Endothelial cell of umbilical vein (primary cell): Measurements from ENCODE around the gene BET1L. TPM values are rescaled to one million over a fixed set of nuclear protein-coding genes. Genes with fewer than 3 reads are reported as not detected.

ENCODE experiments used
- BruUV-seq: library from RNA; stranded (reverse); fragments of 400-500 nt; replicated peaks from 2 replicates; lab custom pipeline; 2021; lab: Mats Ljungman, UMichigan
- CTCF ChIA-PET: fragments of 300-600, 350-600 bp; sonication (Branson Sonifier 250); formaldehyde crosslinking; loops from one replicate; lab custom pipeline; 2021; ENCODE audit warnings: antibody characterized with exemption, inconsistent platforms; lab: Charles Lee
- POLR2A ChIA-PET: fragments of 300-600, 350-600 bp; sonication (Branson Sonifier 250); formaldehyde crosslinking; loops from one replicate; lab custom pipeline; 2021; ENCODE audit warnings: antibody characterized with exemption, inconsistent platforms; lab: Charles Lee
- DNase-seq: peaks from one replicate; pipeline ENCODE4 v3.0.0-alpha.2; 2011; ENCODE audit warnings: low read depth, low spot score
- FAIRE-seq: peaks from 2 replicates; lab custom pipeline; 2011; peaks lifted over from hg19 to GRCh38; lab: Jason Lieb, UNC
- H2AFZ ChIP-seq: 2 replicates; pipeline ENCODE4 v1.6.0; 2012; ENCODE audit warnings: low read depth, low read length, control low read depth, inconsistent platforms
- H3K27ac ChIP-seq: 2 replicates; pipeline ENCODE4 v1.5.1; 2011; ENCODE audit warnings: low read depth, mild to moderate bottlenecking, control low read depth, low read length, moderate library complexity; ENCODE audit not compliant: insufficient read depth
- H3K27me3 ChIP-seq, 2 experiments: 2 replicates each; pipeline versions ENCODE4 v1.6.0 to v1.6.1; 2011; ENCODE audit warnings: low read length in 2 of 2, mixed read lengths in 1 of 2; ENCODE audit not compliant: control insufficient read depth in 2 of 2, insufficient read depth in 2 of 2
- H3K36me3 ChIP-seq, 2 experiments: 2 replicates in 1 of 2; 3 replicates in 1 of 2; pipeline ENCODE4 v1.5.1; 2011; ENCODE audit warnings: low read length in 2 of 2, mild to moderate bottlenecking in 1 of 2, moderate library complexity in 1 of 2; ENCODE audit not compliant: control insufficient read depth in 2 of 2, insufficient read depth in 2 of 2; ENCODE audit errors: extremely low read depth in 1 of 2
- H3K4me1 ChIP-seq: 3 replicates; pipeline ENCODE4 v1.5.1; 2011; ENCODE audit warnings: mild to moderate bottlenecking, low read length; ENCODE audit not compliant: control insufficient read depth, insufficient read depth; ENCODE audit errors: extremely low read depth
- H3K4me2 ChIP-seq: 2 replicates; pipeline ENCODE4 v1.6.1; 2011; ENCODE audit warnings: low read length, control low read depth, mixed read lengths; ENCODE audit not compliant: insufficient read depth
- H3K4me3 ChIP-seq, 3 experiments: fragments of 200-600 bp in 1 of 3; sonication (generic), shearing (Covaris generic) in 1 of 3; replicated peaks in 1 of 3; 2 replicates each; pipeline ENCODE4 v1.5.1; 2011 to 2016; ENCODE audit warnings: control low read depth in 3 of 3, low read length in 3 of 3, mild to moderate bottlenecking in 2 of 3, inconsistent platforms in 1 of 3, low read depth in 1 of 3, moderate library complexity in 1 of 3; ENCODE audit not compliant: insufficient read depth in 1 of 3
- H3K79me2 ChIP-seq: 2 replicates; pipeline ENCODE4 v1.6.0; 2012; ENCODE audit warnings: low read length, inconsistent platforms; ENCODE audit not compliant: control insufficient read depth, insufficient read depth
- H3K9ac ChIP-seq: replicated peaks from 2 replicates; pipeline ENCODE3; 2011; ENCODE audit warnings: low read length, control low read depth; ENCODE audit not compliant: insufficient read depth; ENCODE audit errors: extremely low read depth
- H3K9me1 ChIP-seq: replicated peaks from 3 replicates; pipeline ENCODE4 v1.6.0; 2011; ENCODE audit warnings: mild to moderate bottlenecking, low read length; ENCODE audit not compliant: control insufficient read depth, insufficient read depth; ENCODE audit errors: extremely low read depth
- H3K9me3 ChIP-seq: replicated peaks from 2 replicates; pipeline ENCODE4 v1.5.1; 2012; ENCODE audit warnings: low read length, inconsistent platforms; ENCODE audit not compliant: control insufficient read depth, insufficient read depth
- H4K20me1 ChIP-seq: replicated peaks from 2 replicates; pipeline ENCODE3; 2011; ENCODE audit warnings: mild to moderate bottlenecking, low read length; ENCODE audit not compliant: control insufficient read depth, insufficient read depth; ENCODE audit errors: extremely low read depth
- CTCF ChIP-seq, 2 donors: IDR thresholded peaks; 1 replicate in 1 of 2; 2 replicates in 1 of 2; pipeline ENCODE4 v1.5.1; 2011; ENCODE audit warnings: low read length in 2 of 2, mild to moderate bottlenecking in 2 of 2, moderate library complexity in 2 of 2, control low read depth in 1 of 2, inconsistent platforms in 1 of 2, low read depth in 1 of 2; ENCODE audit not compliant: insufficient read depth in 1 of 2; ENCODE audit errors: extremely low read depth in 1 of 2
- EZH2 ChIP-seq: IDR thresholded peaks from 2 replicates; pipeline ENCODE4 v1.6.1; 2012; ENCODE audit warnings: borderline replicate concordance, low read depth, mild to moderate bottlenecking, moderate library complexity, low read length, inconsistent platforms; ENCODE audit not compliant: severe bottlenecking
- FOS ChIP-seq: IDR thresholded peaks from 2 replicates; pipeline ENCODE4 v1.6.1; 2011; ENCODE audit warnings: mild to moderate bottlenecking, low read length, moderate library complexity, borderline replicate concordance; ENCODE audit not compliant: insufficient read depth
- GATA2 ChIP-seq: IDR thresholded peaks from 2 replicates; pipeline ENCODE4 v1.7.0; 2011; ENCODE audit warnings: low read depth, mild to moderate bottlenecking, moderate library complexity, mixed read lengths, low read length; ENCODE audit not compliant: insufficient read length, insufficient read depth
- JUN ChIP-seq: IDR thresholded peaks from 2 replicates; pipeline ENCODE4 v1.6.1; 2011; ENCODE audit warnings: borderline replicate concordance, low read depth; ENCODE audit not compliant: insufficient read length, insufficient read depth
- MAX ChIP-seq: IDR thresholded peaks from 2 replicates; pipeline ENCODE4 v1.6.1; 2011; ENCODE audit not compliant: insufficient read depth, insufficient read length
- MYC ChIP-seq: IDR thresholded peaks from one replicate; pipeline ENCODE4 v1.6.1; 2011; ENCODE audit warnings: mild to moderate bottlenecking, low read depth, low read length
- POLR2A ChIP-seq: IDR thresholded peaks from 2 replicates; pipeline ENCODE4 v1.6.1; 2012; ENCODE audit warnings: low read depth, mild to moderate bottlenecking, control low read depth, low read length
- POLR2AphosphoS5 ChIP-seq: IDR thresholded peaks from 2 replicates; pipeline ENCODE4 v1.6.1; 2012; ENCODE audit warnings: low read depth, mild to moderate bottlenecking, control low read depth, low read length, moderate library complexity; ENCODE audit not compliant: insufficient read depth
- dilution Hi-C: fragments of 300-500 bp; cut with MboI; formaldehyde crosslinking; loops from one replicate; pipeline ENCODE4 v1.15.0; 2019; ENCODE audit warnings: low sequenced_read_pairs; ENCODE audit not compliant: extremely low pct_ligation_motif_present
- intact Hi-C: fragments of 100-400 bp; cut with micrococcal nuclease; formaldehyde crosslinking; loops from one replicate; pipeline ENCODE4 v1.10.0; 2022
- polyA plus RNA-seq, 4 experiments: library from polyadenylated mRNA; depleted of rRNA in 3 of 4; stranded (reverse) in 3 of 4; unstranded in 1 of 4; fragments of >200 nt; gene quantifications; 2 replicates each; pipeline versions ENCODE4 v1.2.1 to v1.2.3, GENCODE V29; 2011 to 2012; ENCODE audit warnings: missing spikeins in 1 of 4
- total RNA-seq: library from RNA; stranded (reverse); gene quantifications from 2 replicates; pipeline ENCODE4 v1.2.3, GENCODE V29; 2021

Gene BET1L
- total and polyA plus RNA-seq, 2 donors (not counting 3 experiments of a cell fraction or from before 2014, with no cell fraction given) = 31.0 to 80.0 TPM

- Histone ChIP-seq H3K27me3 (no peaks in the 10 kb centered on the region), H2AFZ (no peak overlapping the region), H3K27ac (no peak overlapping the region), H3K4me3 (no peak overlapping the region), H3K79me2 (peaks cover 47% of the 10 kb centered on the region), H3K9me1 (no peaks in the 10 kb centered on the region), H3K4me1 (peaks cover 12% of the 10 kb centered on the region), H4K20me1 (no peaks in the 10 kb centered on the region), H3K4me2 (no peak overlapping the region), H3K9ac (no peak overlapping the region), H3K9me3 (no peaks in the 10 kb centered on the region), H3K36me3 (peaks cover 16 to 21% of the 10 kb centered on the region in 2 experiments)
- no TSS peak for BruUV-seq
- TF ChIP-seq MYC (no peak), EZH2 (no peak), CTCF (IDR thresholded peaks at IDR 0.05; ENCODE audit: extremely low read depth in 1 of 2, insufficient read depth in 1 of 2, low read depth in 1 of 2, low read length in 2 of 2) (no peak), MAX (no peak), FOS (no peak), POLR2AphosphoS5 (no peak), POLR2A (no peak), JUN (no peak), GATA2 (no peak)
- POLR2A ChIA-PET = no interaction called here
- no peak for DNase-seq
- CTCF ChIA-PET = interaction anchor here (5.8 kb wide), 1 partner anchor 9 kb away, joined by 33 read pairs; no protein-coding TSS in a partner anchor
- FAIRE-seq = no peak
- intact Hi-C loops = no loop called here
- dilution Hi-C loops = no loop called here
These were observed 34.4 kb upstream of the BET1L start for GRCh38 chr11:241634-242033.
